PC-3 (cell line): ENCODE measurements around the gene AAMP. TPM values are rescaled to one million over a fixed set of nuclear protein-coding genes. Genes with fewer than 3 reads are reported as not detected.
A peak's percentile ranks its signal among the peaks of the same experiment; 100 is the strongest.

Source experiments
- ATAC-seq: fragments of 200-7000 bp; cut with Tn5 transposase; 2 replicates; pipeline ENCODE4 v1.9.1; 2020; ENCODE audit warnings: mild to moderate bottlenecking, moderate library complexity
- BruUV-seq: library from RNA; stranded (reverse); fragments of 400-500 nt; replicated peaks from 2 replicates; lab custom pipeline; 2021; lab: Mats Ljungman, UMichigan
- CTCF ChIA-PET: fragments of 300-600 bp; sonication (Branson Sonifier 250); formaldehyde crosslinking; loops from one replicate; lab custom pipeline; 2022; ENCODE audit warnings: antibody characterized with exemption; lab: Charles Lee
- POLR2A ChIA-PET: fragments of 300-600 bp; sonication (Branson Sonifier 250); formaldehyde crosslinking; loops from one replicate; lab custom pipeline; 2022; ENCODE audit warnings: antibody characterized with exemption; ENCODE audit not compliant: unreplicated experiment; lab: Charles Lee
- DNase-seq: peaks from one replicate; pipeline ENCODE4 v3.0.0-alpha.2; 2015
- H2AFZ ChIP-seq: fragments of 300-600 bp; sonication (generic); 2 replicates; pipeline ENCODE4 v1.6.0; 2016; ENCODE audit warnings: antibody characterized with exemption, low read length
- H3F3A ChIP-seq: fragments of 300-600 bp; sonication (generic); one replicate; pipeline ENCODE4 v1.6.0; 2017; ENCODE audit warnings: antibody characterized with exemption, low read length, control low read depth, mild to moderate bottlenecking; ENCODE audit not compliant: unreplicated experiment
- H3K27ac ChIP-seq: fragments of 300-600 bp; sonication (generic); 2 replicates; pipeline ENCODE4 v1.5.1; 2016; ENCODE audit warnings: mild to moderate bottlenecking, low read length
- H3K27me3 ChIP-seq: fragments of 300-600 bp; sonication (generic); 2 replicates; pipeline ENCODE4 v1.6.1; 2016; ENCODE audit warnings: low read length, mixed read lengths
- H3K36me3 ChIP-seq: fragments of 300-600 bp; sonication (generic); 2 replicates; pipeline ENCODE4 v1.6.1; 2016; ENCODE audit warnings: low read depth, mixed run types, low read length, mixed read lengths
- H3K4me1 ChIP-seq: fragments of 300-600 bp; sonication (generic); 2 replicates; pipeline ENCODE4 v1.5.1; 2016; ENCODE audit warnings: low read length; ENCODE audit not compliant: insufficient read depth
- H3K4me2 ChIP-seq: fragments of 300-600 bp; sonication (generic); 2 replicates; pipeline ENCODE4 v1.6.0; 2016; ENCODE audit warnings: low read length
- H3K4me3 ChIP-seq: fragments of 300-600 bp; sonication (generic); 2 replicates; pipeline ENCODE4 v1.5.1; 2016; ENCODE audit warnings: mild to moderate bottlenecking, low read length, mixed read lengths
- H3K79me2 ChIP-seq: fragments of 300-600 bp; sonication (generic); 2 replicates; pipeline ENCODE4 v1.6.1; 2017; ENCODE audit warnings: low read length, mixed read lengths
- H3K9ac ChIP-seq: fragments of 300-600 bp; sonication (generic); 2 replicates; pipeline ENCODE4 v1.6.0; 2016; ENCODE audit warnings: mild to moderate bottlenecking, low read length
- H3K9me2 ChIP-seq: fragments of 300-600 bp; sonication (generic); replicated peaks from 2 replicates; pipeline ENCODE4 v1.6.1; 2016; ENCODE audit warnings: mixed run types, low read length, mixed read lengths
- H3K9me3 ChIP-seq: fragments of 300-600 bp; sonication (generic); 2 replicates; pipeline ENCODE4 v1.6.1; 2016; ENCODE audit warnings: low read length, mixed read lengths
- H4K20me1 ChIP-seq: fragments of 300-600 bp; sonication (generic); 2 replicates; pipeline ENCODE4 v1.6.1; 2016; ENCODE audit warnings: low read length, mixed read lengths
- CTCF ChIP-seq: fragments of 300-600 bp; sonication (generic); conservative IDR thresholded peaks from 2 replicates; pipeline ENCODE4 v1.5.1; 2017; ENCODE audit warnings: antibody characterized with exemption, low read depth, mild to moderate bottlenecking, low read length
- EZH2 ChIP-seq: fragments of 300-600 bp; sonication (generic); IDR thresholded peaks from one replicate; pipeline ENCODE4 v1.6.1; 2017; ENCODE audit warnings: antibody characterized with exemption, mild to moderate bottlenecking, low read length; ENCODE audit not compliant: unreplicated experiment
- EZH2phosphoT487 ChIP-seq: fragments of 300-600 bp; sonication (generic); IDR thresholded peaks from 2 replicates; pipeline ENCODE4 v1.6.1; 2018; ENCODE audit warnings: mild to moderate bottlenecking, antibody characterized with exemption, low read length, borderline replicate concordance
- intact Hi-C: fragments of 100-400 bp; cut with micrococcal nuclease; formaldehyde crosslinking; loops from 2 replicates; pipeline ENCODE4 v1.9.0; 2023
- total RNA-seq: library from RNA; depleted of rRNA; stranded (reverse); fragments of >200 nt; gene quantifications from 2 replicates; pipeline ENCODE4 v1.2.3, GENCODE V29; 2014

The AAMP gene
- total RNA-seq, 1 experiment from 2014 or later: 272 TPM

DNA sequence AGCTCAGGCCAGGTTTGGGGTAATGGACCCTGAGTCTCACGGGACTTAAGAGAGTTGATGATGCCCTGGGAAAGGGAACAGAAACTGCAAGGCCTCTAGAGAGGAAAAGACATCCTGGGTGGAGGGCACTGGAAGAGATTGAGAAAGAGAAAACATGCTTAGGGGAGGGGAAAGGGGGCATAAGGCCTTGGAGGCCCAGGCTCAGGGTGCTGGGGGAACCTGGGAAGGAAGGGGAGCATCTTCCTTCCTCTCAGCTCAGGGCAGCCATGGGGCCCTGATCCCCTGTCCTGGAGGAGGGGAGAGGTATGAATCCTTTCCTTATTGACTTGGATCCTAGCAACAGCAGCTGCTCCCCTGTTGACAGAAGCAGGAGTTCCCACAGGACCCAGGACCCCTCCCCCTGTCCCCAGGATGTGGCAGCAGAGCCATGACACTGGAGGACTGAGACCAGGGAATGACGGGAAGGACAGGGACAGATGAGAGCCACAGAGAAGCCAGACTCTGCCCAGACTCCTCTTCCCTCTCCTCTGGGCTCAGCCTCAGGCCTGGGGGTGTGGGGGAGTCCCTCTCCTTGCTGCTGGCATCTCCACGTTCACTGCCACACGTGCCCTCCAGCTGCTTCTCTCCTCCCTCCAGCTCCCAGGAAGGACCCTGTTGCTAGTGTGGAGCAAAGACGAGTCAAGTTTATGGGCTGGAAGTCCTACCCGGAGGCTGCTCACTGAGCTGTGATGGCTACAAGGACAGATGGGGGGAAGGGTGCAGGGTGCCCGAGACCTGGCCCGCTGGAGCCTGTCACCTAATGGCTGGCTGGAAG lies 8.3 kb downstream of the AAMP start:
- Histone ChIP-seq H3K4me2 (no peak overlapping the region), H3K9me3 (no peaks in the 10 kb centered on the region), H3K4me1 (no peaks in the 10 kb centered on the region), H3K9me2 (no peaks in the 10 kb centered on the region), H3K9ac (no peak overlapping the region), H3F3A (no peaks in the 10 kb centered on the region), H3K36me3 (peaks cover 7% of the 10 kb centered on the region), H4K20me1 (no peaks in the 10 kb centered on the region), H3K27me3 (no peaks in the 10 kb centered on the region), H3K27ac (no peak overlapping the region), H3K79me2 (no peaks in the 10 kb centered on the region), H3K4me3 (no peak overlapping the region), H2AFZ (no peak overlapping the region)
- no peak for ATAC-seq
- CTCF ChIA-PET: interaction anchor here (0.6 kb wide), 1 partner anchor 92 kb away, joined by 3 read pairs; no protein-coding TSS in a partner anchor
- no peak for TF ChIP-seq EZH2phosphoT487
- no peak for TF ChIP-seq CTCF
- TF ChIP-seq EZH2: no peak
- POLR2A ChIA-PET: no interaction called here
- no TSS peak for BruUV-seq
- intact Hi-C loops: no loop called here
- DNase-seq: no peak

- Histone ChIP-seq H2AFZ (no peak within 1 kb of the TSS), H3K27me3 (no peaks in the 10 kb centered on the region), H4K20me1 (no peaks in the 10 kb centered on the region), H3K27ac (no peak within 1 kb of the TSS), H3F3A (no peaks in the 10 kb centered on the region), H3K9me3 (no peaks in the 10 kb centered on the region), H3K36me3 (peaks cover 3% of the 10 kb centered on the region), H3K79me2 (no peaks in the 10 kb centered on the region), H3K9ac (no peak within 1 kb of the TSS), H3K9me2 (no peaks in the 10 kb centered on the region), H3K4me3 (no peak within 1 kb of the TSS), H3K4me1 (no peaks in the 10 kb centered on the region), H3K4me2 (no peak within 1 kb of the TSS)
- ATAC-seq (peak; percentile 27), DNase-seq (no peak)
- no peak for TF ChIP-seq EZH2
- TF ChIP-seq CTCF: no peak
- no peak for TF ChIP-seq EZH2phosphoT487
- intact Hi-C loops: no loop called here
- CTCF ChIA-PET: no interaction called here
- POLR2A ChIA-PET: no interaction called here
- BruUV-seq: no TSS peak
These were observed 9.1 kb downstream of the AAMP start, which contains the start of gene GPBAR1 for GRCh38 chr2:218260742-218261422. Gene GPBAR1 (plus strand): TSS chr2:218261015. CDS start chr2:218262725, 1,710 bp downstream.
